Measurements from ENCODE around the gene SLC22A6. TPM values are rescaled to one million over a fixed set of nuclear protein-coding genes. Genes with fewer than 3 reads are reported as not detected.

The SLC22A6 gene, protein sequence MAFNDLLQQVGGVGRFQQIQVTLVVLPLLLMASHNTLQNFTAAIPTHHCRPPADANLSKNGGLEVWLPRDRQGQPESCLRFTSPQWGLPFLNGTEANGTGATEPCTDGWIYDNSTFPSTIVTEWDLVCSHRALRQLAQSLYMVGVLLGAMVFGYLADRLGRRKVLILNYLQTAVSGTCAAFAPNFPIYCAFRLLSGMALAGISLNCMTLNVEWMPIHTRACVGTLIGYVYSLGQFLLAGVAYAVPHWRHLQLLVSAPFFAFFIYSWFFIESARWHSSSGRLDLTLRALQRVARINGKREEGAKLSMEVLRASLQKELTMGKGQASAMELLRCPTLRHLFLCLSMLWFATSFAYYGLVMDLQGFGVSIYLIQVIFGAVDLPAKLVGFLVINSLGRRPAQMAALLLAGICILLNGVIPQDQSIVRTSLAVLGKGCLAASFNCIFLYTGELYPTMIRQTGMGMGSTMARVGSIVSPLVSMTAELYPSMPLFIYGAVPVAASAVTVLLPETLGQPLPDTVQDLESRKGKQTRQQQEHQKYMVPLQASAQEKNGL
- total RNA-seq, result not detected

DNA sequence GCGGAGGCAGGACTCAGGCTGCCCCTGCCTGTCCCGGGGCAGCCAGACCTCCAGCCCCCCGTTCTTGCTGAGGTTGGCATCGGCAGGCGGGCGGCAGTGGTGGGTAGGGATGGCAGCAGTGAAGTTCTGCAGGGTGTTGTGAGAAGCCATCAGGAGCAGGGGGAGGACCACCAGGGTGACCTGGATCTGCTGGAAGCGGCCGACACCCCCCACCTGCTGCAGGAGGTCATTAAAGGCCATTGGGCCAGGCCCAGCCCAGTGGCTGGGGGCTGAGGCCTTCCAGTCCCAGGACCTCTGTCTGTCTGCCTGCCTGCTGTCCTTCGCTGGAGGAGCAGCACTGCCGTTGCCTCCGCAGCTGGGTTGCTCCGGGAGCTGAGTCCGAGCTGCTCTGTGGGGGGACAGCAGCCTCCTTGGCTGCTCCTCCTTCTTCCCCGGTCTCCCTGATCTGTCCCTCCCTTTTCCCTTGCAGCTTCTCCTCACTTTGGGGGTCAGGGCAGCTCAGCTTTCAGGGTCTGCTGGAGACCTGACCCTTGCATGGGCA lies at the start of gene SLC22A6:
TSS of gene SLC22A6 (minus strand) at position 517 of the 541 bp plus-strand sequence. CDS start at position 240, 277 bp downstream.
- Mint-ChIP-seq H3K27ac (no peak within 1 kb of the TSS), H3K4me3 (no peak within 1 kb of the TSS), H3K4me1 (ENCODE audit: low read depth) (no peaks in the 10 kb centered on the region), H3K36me3 (ENCODE audit: low read depth) (no peaks in the 10 kb centered on the region), H3K9me3 (no peaks in the 10 kb centered on the region), H3K27me3 (ENCODE audit: low read depth) (no peaks in the 10 kb centered on the region)
- CTCF ChIA-PET, result interaction anchor here (3.2 kb wide), 1 partner anchor 79 kb away, joined by 11 read pairs; no protein-coding TSS in a partner anchor
- intact Hi-C loops (cut with micrococcal nuclease), result no loop called here
- no peak for DNase-seq

DNA sequence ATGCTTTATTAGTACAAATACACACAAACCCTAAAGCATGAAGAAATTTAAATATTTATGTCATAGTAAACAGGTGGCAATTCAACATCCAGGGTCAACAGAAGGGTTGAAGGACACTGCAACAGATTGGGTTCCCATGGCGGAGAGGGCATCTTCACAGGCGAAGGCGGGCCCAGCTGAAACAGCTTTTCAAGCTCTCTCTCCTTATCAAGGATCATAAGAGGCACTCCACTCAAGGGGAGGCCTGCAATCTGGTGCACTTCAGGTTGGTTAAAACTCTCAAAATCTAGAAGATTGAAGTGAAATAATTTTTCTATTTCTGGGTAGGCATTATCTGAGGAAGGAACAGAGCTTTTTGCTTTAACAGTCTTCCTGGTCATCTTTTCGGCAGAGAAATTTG lies 47.7 kb upstream of the SLC22A6 start:
- intact Hi-C loops (cut with micrococcal nuclease), result no loop called here
- Mint-ChIP-seq H3K4me1 (ENCODE audit: low read depth) (no peaks in the 10 kb centered on the region), H3K36me3 (ENCODE audit: low read depth) (no peaks in the 10 kb centered on the region), H3K27me3 (ENCODE audit: low read depth) (peaks cover 10% of the 10 kb centered on the region), H3K27ac (no peak overlapping the region), H3K9me3 (no peaks in the 10 kb centered on the region), H3K4me3 (no peak overlapping the region)
- CTCF ChIA-PET, result interaction anchor here (0.8 to 2.2 kb wide), 2 partner anchors 9 to 126 kb away, joined by 4 to 11 read pairs; no protein-coding TSS in a partner anchor
- no peak for DNase-seq

DNA sequence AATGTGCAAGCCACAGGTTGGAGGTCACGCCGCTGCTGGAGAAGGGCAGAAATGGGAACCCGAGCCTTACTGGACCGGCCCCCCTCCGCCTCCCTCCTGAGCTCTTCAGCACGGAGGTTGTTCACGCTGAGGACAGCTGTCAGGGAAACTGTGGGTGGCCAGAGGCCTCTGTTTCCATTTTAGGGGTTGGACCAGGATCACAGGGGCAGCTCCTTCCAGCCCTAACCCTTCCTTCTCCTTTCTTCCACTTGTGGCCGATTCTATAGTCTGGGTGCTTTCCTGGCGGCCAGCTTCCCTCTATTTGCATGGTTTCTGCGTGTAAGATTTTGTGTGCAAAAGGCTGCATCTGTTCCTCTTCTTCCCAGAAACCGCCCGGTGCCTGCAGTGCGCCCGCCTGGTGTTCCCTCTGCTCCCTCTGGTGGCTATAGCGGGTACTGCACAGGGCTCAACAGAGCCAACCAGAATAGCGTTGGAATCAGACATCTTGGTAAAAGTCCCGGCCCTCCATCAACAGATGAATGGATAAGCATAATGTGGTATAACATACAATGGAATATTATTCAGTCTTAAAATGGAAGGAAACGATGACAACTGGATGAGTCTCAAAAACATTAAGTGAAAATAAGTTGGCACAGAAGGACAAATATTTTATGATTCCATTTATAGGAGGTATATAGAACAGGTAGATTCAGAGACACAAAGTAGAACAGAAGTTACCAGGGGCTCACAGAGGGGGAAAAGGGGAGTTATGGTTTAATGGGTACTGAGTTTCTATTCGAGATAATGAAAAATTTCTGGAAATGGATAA lies 39.3 kb upstream of the SLC22A6 start:
- H3K36me3 Mint-ChIP-seq (ENCODE audit: low read depth), result no peaks in the 10 kb centered on the region
- H3K27ac Mint-ChIP-seq, result no peak overlapping the region
- peaks cover 2% of the 10 kb centered on the region for H3K27me3 Mint-ChIP-seq (ENCODE audit: low read depth)
- CTCF ChIA-PET, result interaction anchor here (0.6 to 14.3 kb wide), 15 partner anchors 9 to 1322 kb away, joined by 3 to 397 read pairs (median 5); no protein-coding TSS in a partner anchor
- intact Hi-C loops (cut with micrococcal nuclease), result loop anchor here (1.0 to 5.0 kb wide), 2 partner anchors 118 to 237 kb away; partner anchors contain the start of gene TMEM179B
- H3K9me3 Mint-ChIP-seq, result no peaks in the 10 kb centered on the region
- DNase-seq, result peak; percentile 93
- no peak overlapping the region for H3K4me3 Mint-ChIP-seq
- peaks cover 4% of the 10 kb centered on the region for H3K4me1 Mint-ChIP-seq (ENCODE audit: low read depth)

DNA sequence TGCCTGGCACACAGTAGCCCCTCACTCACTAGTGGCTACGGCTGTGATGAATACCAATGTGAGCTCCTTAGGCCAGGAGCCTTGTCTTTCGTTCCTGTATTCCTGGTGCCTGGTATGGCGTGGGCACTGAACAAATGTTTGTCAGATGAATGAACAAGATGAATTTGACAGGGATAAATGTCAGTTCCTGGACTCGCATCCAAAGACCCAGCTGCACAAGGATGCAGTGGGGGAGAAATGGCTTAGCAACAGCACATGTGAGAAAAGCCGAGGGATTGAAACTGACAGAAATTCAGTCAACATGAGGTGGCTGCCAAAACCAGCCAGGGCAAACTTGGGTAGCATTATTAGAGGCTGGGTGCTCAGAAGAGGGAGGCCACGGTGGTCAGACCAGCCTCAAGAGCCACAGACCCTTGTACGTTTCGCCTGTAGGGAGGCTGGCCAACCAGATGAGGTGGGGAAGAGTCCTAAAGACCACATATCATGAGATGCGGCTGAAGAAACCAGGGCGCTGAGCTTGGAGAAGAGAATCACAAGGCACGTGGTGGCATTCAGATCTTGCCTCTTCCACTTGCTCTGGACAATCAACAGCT lies 38.6 kb upstream of the SLC22A6 start:
- CTCF ChIA-PET, result interaction anchor here (0.6 to 14.3 kb wide), 20 partner anchors 10 to 1322 kb away, joined by 3 to 397 read pairs (median 4); no protein-coding TSS in a partner anchor
- H3K4me3 Mint-ChIP-seq, result no peak overlapping the region
- intact Hi-C loops (cut with micrococcal nuclease), result loop anchor here (5.0 kb wide), 1 partner anchor 236 kb away; the partner anchor contains the start of gene TMEM179B
- no peak overlapping the region for H3K27ac Mint-ChIP-seq
- H3K9me3 Mint-ChIP-seq, result no peaks in the 10 kb centered on the region
- H3K4me1 Mint-ChIP-seq (ENCODE audit: low read depth), result peaks cover 4% of the 10 kb centered on the region
- no peaks in the 10 kb centered on the region for H3K36me3 Mint-ChIP-seq (ENCODE audit: low read depth)
- peaks cover 5% of the 10 kb centered on the region for H3K27me3 Mint-ChIP-seq (ENCODE audit: low read depth)
- DNase-seq, result no peak

DNA sequence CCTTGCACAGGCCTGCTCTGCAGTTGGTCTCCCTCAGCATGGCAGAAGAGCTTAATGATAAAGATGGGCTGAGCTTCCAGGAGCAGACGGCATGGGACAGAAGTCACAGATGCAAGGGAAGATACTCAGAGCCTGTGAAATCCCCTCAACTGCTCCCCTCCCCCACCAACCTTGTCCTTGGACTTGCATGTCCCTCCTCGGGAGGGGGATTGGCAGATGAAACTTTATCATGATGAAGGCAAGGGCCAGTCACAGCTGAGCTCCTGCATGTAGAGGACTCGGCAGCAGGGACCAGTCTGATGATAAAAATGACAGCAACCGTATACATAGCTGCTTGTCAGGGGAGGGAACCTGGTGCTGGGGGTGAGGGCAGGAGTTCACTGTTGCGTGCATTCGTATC lies 37.7 kb upstream of the SLC22A6 start:
- intact Hi-C loops (cut with micrococcal nuclease), result loop anchor here (5.0 kb wide), 1 partner anchor 235 kb away; the partner anchor contains the start of gene TMEM179B
- H3K27ac Mint-ChIP-seq, result no peak overlapping the region
- no peaks in the 10 kb centered on the region for H3K36me3 Mint-ChIP-seq (ENCODE audit: low read depth)
- CTCF ChIA-PET, result interaction anchor here (0.8 to 14.3 kb wide), 15 partner anchors 10 to 236 kb away, joined by 3 to 397 read pairs (median 4); no protein-coding TSS in a partner anchor
- no peak for DNase-seq
- H3K4me1 Mint-ChIP-seq (ENCODE audit: low read depth), result peaks cover 4% of the 10 kb centered on the region
- H3K9me3 Mint-ChIP-seq, result no peaks in the 10 kb centered on the region
- H3K4me3 Mint-ChIP-seq, result no peak overlapping the region
- H3K27me3 Mint-ChIP-seq (ENCODE audit: low read depth), result peaks cover 6% of the 10 kb centered on the region

DNA sequence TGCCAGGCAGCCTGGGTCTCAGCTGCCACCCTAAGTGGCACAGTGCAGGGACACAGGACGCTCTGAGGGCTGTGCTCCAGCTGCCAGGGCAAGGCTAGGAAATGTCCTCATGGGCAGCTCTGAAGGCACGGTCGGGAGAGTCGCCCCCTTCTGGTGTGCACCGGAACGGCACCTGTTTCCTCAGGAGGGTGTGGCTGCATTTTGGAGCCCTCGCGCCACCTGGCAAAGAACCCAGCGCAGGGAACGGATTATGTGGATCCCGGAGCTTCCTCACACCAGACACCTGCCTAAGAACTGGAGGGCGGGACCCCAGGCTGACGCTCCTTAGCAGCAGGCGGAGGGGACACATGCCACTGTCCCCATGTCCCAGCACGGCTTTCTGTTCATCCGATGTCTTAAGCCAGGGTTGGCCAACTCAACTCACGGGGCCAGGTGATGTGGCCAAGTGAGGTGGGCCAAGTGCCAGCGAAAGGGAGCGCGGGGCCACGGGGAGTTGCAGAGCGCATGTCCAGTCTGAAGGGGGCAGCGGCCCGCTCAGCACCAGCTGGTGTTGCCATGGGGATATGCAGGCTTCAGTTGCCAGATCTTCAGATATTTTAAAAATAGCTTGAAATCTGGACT lies 36.0 kb upstream of the SLC22A6 start:
- no peak overlapping the region for H3K27ac Mint-ChIP-seq
- intact Hi-C loops (cut with micrococcal nuclease), result loop anchor here (5.0 kb wide), 1 partner anchor 233 kb away; the partner anchor contains the start of gene TMEM179B
- H3K27me3 Mint-ChIP-seq (ENCODE audit: low read depth), result peaks cover 6% of the 10 kb centered on the region
- CTCF ChIA-PET, result interaction anchor here (0.5 to 14.3 kb wide), 11 partner anchors 8 to 340 kb away, joined by 3 to 397 read pairs (median 4); no protein-coding TSS in a partner anchor
- no peaks in the 10 kb centered on the region for H3K36me3 Mint-ChIP-seq (ENCODE audit: low read depth)
- peak; percentile 51 for DNase-seq
- H3K9me3 Mint-ChIP-seq, result no peaks in the 10 kb centered on the region
- H3K4me3 Mint-ChIP-seq, result no peak overlapping the region
- H3K4me1 Mint-ChIP-seq (ENCODE audit: low read depth), result peaks cover 4% of the 10 kb centered on the region

DNA sequence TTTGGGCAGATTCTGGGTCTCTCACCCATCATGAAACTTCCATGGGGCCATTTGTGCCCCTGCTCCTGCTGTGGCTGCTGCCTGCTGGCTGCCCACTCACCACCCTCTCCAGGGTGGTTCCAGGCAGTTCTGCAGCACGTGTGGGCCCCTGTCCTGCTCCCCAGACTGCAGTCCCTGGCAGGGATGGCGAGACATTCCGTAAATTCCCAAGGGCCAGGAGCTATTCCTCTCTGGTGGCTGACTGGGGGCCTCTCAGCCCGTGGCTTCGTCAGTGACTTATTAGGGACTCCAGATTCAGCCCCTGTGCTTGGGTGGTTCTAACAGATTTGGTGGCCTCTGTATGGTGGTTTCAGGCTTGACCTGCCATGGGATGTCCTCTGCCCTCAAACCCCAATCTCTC lies 34.7 kb upstream of the SLC22A6 start:
- intact Hi-C loops (cut with micrococcal nuclease), result no loop called here
- no peaks in the 10 kb centered on the region for H3K9me3 Mint-ChIP-seq
- no peak overlapping the region for H3K4me3 Mint-ChIP-seq
- CTCF ChIA-PET, result interaction anchor here (0.6 to 14.3 kb wide), 4 partner anchors 11 to 115 kb away, joined by 3 to 397 read pairs (median 20); no protein-coding TSS in a partner anchor
- H3K4me1 Mint-ChIP-seq (ENCODE audit: low read depth), result peaks cover 4% of the 10 kb centered on the region
- H3K36me3 Mint-ChIP-seq (ENCODE audit: low read depth), result no peaks in the 10 kb centered on the region
- H3K27ac Mint-ChIP-seq, result no peak overlapping the region
- DNase-seq, result no peak
- H3K27me3 Mint-ChIP-seq (ENCODE audit: low read depth), result peaks cover 6% of the 10 kb centered on the region

DNA sequence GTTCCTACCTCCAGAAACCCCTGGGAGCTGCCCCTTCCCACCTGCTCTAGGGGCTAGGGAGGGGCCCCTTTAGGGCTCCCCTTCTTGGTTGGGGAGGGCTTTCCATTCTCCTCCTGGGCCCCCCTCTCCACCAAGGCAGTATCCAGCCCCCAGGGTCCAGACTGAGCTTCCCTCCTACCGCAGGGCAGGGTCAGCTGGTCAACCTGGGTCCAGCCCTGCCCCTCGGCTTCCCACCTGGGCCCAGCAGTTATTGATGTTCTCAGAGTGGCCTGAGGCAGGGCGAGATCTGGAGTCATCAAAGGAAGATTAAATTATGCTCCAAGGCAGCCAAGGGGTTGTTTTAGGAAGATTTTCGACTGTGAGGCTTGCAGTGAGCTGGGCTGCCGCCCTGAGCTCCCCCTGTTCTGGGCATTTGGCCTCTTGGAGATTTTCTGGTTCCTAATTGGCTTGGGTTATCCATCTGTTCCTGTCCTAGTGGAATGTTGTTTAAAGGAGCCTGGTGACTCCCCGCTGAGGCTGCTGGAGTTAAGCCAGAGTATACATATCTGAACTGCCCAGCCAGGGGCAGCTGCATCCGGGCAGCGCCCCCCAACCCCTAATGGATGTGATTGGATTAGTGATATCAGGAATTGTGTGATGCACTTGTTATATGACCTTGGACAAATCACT lies 32.7 kb upstream of the SLC22A6 start:
- intact Hi-C loops (cut with micrococcal nuclease), result no loop called here
- Mint-ChIP-seq H3K4me3 (no peak overlapping the region), H3K4me1 (ENCODE audit: low read depth) (no peaks in the 10 kb centered on the region), H3K9me3 (no peaks in the 10 kb centered on the region), H3K27ac (no peak overlapping the region), H3K36me3 (ENCODE audit: low read depth) (no peaks in the 10 kb centered on the region), H3K27me3 (ENCODE audit: low read depth) (peaks cover 5% of the 10 kb centered on the region)
- DNase-seq, result no peak
- CTCF ChIA-PET, result interaction anchor here (14.3 kb wide), 1 partner anchor 113 kb away, joined by 397 read pairs; no protein-coding TSS in a partner anchor

DNA sequence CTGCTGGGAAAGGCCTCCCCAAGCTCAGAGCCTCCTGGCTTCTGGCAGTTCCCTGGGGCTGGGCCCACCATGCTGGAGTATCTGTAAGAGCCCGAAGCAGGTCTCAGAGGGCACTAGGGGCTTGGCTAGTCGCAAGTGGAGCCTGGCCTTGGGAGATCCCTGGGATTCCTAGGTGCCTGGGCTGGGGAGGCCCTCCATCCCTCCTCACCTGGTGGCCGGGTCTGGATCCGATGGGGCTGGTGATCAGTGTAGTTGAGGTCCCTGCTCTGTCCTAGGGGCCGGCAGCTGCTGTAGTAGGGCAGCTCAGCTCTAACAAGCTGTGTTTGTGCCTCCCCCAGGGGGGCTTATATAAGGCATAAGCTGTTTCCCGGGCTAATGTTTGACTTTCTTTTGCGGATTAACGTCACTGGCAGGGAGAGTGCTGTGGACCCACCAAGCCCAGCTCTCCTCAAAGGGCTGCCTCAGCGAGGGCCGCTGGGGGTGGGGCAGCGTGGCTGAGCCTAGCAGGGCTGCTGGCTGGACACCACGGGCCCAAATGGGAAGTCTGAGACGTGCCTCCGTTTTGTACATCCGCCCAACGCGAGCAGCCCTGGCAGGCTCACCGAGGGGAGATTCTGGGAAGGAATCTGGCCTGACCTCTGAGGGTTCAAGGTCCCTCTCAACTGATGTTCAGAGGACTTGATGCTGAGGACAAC lies 30.9 kb upstream of the SLC22A6 start, which contains the start of gene SLC22A8:
TSS of gene SLC22A8 (minus strand) at position 321 of the 695 bp plus-strand sequence. CDS start 883 bp downstream, outside the sequence.
- no peak for DNase-seq
- no peaks in the 10 kb centered on the region for H3K4me1 Mint-ChIP-seq (ENCODE audit: low read depth)
- H3K27me3 Mint-ChIP-seq (ENCODE audit: low read depth), result peaks cover 5% of the 10 kb centered on the region
- no peak within 1 kb of the TSS for H3K27ac Mint-ChIP-seq
- no peaks in the 10 kb centered on the region for H3K9me3 Mint-ChIP-seq
- CTCF ChIA-PET, result no interaction called here
- no peak within 1 kb of the TSS for H3K4me3 Mint-ChIP-seq
- intact Hi-C loops (cut with micrococcal nuclease), result no loop called here
- H3K36me3 Mint-ChIP-seq (ENCODE audit: low read depth), result no peaks in the 10 kb centered on the region

DNA sequence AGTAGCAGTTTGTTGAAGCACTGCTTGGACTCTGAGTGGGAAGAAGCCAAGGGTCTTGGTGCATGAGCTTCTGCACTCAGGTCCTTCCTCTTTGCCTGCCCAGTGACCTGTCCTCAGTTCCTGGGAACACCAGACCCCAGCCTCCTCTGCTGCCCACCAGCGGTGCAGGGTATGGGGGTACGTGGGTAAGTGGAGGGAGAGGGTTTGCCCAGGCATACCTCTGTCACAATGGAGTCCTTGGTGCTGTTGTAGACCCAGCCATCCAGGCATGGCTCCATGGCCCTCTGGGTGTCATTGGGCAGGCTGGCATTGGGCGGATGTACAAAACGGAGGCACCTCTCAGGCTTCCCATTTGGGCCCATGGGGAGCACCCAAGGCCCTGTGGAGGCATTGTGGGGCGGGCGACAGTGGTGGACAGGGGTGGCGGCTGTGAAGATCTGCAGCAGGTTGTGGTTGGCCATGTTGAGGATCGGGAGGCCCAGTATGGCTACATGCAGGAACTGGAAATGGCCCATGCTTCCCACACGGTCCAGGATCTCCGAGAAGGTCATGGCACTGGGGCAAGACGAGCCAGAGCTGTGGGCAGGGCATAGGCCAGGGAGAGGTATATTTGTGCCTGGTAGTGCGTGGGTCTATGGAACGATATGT lies 29.8 kb upstream of the SLC22A6 start:
- intact Hi-C loops (cut with micrococcal nuclease), result no loop called here
- no peak for DNase-seq
- H3K27me3 Mint-ChIP-seq (ENCODE audit: low read depth), result peaks cover 5% of the 10 kb centered on the region
- CTCF ChIA-PET, result interaction anchor here (0.5 kb wide), 1 partner anchor 123 kb away, joined by 5 read pairs; no protein-coding TSS in a partner anchor
- no peak overlapping the region for H3K27ac Mint-ChIP-seq
- H3K4me1 Mint-ChIP-seq (ENCODE audit: low read depth), result no peaks in the 10 kb centered on the region
- H3K36me3 Mint-ChIP-seq (ENCODE audit: low read depth), result no peaks in the 10 kb centered on the region
- no peak overlapping the region for H3K4me3 Mint-ChIP-seq
- H3K9me3 Mint-ChIP-seq, result no peaks in the 10 kb centered on the region

Data from activated naive CD4-positive, alpha-beta T cell treated with anti-CD3 and anti-CD28 coated beads for 36 hours (primary cell).